ENCODE results near the gene HIPK2. TPM values are rescaled to one million over a fixed set of nuclear protein-coding genes. Genes with fewer than 3 reads are reported as not detected.

The HIPK2 gene
- total and polyA plus RNA-seq, 2 experiments from 2014 or later = 7.3 to 16.9 TPM

- H3K4me3 ChIP-seq = no peak overlapping the region
- H3K4me1 ChIP-seq (ENCODE audit: insufficient read depth) = peaks cover 5% of the 10 kb centered on the region; the same call in 1 of the 2 replicates
- H3K79me2 ChIP-seq (replicated peaks; ENCODE audit: insufficient read depth) = no peaks in the 10 kb centered on the region; the same call in 1 of the 2 replicates
- no peak overlapping the region for H3K27ac ChIP-seq (ENCODE audit: low read depth)
- Mint-ChIP-seq H3K36me3 (ENCODE audit: low read depth) (no peaks in the 10 kb centered on the region), H3K27ac (no peak overlapping the region), H3K4me1 (peaks cover 30% of the 10 kb centered on the region), H3K9me3 (no peaks in the 10 kb centered on the region), H3K27me3 (ENCODE audit: insufficient read depth, low read depth, poor library complexity) (peaks cover 7% of the 10 kb centered on the region), H3K4me3 (no peak overlapping the region)
- no peak overlapping the region for H3K4me2 ChIP-seq
- ATAC-seq (no peak), DNase-seq (ENCODE audit: low spot score) (no peak)
- no peaks in the 10 kb centered on the region for H3K27me3 ChIP-seq (ENCODE audit: insufficient read depth)
- no peaks in the 10 kb centered on the region for H3K9me2 ChIP-seq (ENCODE audit: insufficient read depth)
- H3F3A ChIP-seq (replicated peaks; ENCODE audit: low read depth) = no peaks in the 10 kb centered on the region
- H2AFZ ChIP-seq = no peak overlapping the region
- H4K20me1 ChIP-seq (replicated peaks; ENCODE audit: insufficient read depth) = no peaks in the 10 kb centered on the region
- TF ChIP-seq STAT1 (IDR thresholded peaks at IDR 0.05; ENCODE audit: unreplicated experiment) (no peak), ZNF331 (CRISPR knock-in tag; IDR thresholded peaks at IDR 0.05; ENCODE audit: low read depth) (no peak), REST (IDR thresholded peaks at IDR 0.05; ENCODE audit: unreplicated experiment) (no peak), CREB1 (CRISPR knock-in tag; IDR thresholded peaks at IDR 0.05; ENCODE audit: low read depth) (no peak), EZH2phosphoT487 (IDR thresholded peaks at IDR 0.05; ENCODE audit: unreplicated experiment) (no peak), NANOG (IDR thresholded peaks at IDR 0.05; ENCODE audit: borderline replicate concordance) (no peak)
- no peaks in the 10 kb centered on the region for H3K36me3 ChIP-seq (ENCODE audit: insufficient read depth)
These were observed 74.1 kb downstream of the HIPK2 start for GRCh38 chr7:139703487-139704307.

- no peak for ATAC-seq
- no peak overlapping the region for H3K27ac Mint-ChIP-seq
- no peak overlapping the region for H3K27ac ChIP-seq (ENCODE audit: low read depth)
- TF ChIP-seq ZNF462 (CRISPR knock-in tag; IDR thresholded peaks at IDR 0.05) (no peak), CTCF (conservative IDR thresholded peaks at IDR 0.05; ENCODE audit: low read depth in 2 of 2) (no peak)
These were observed 74.8 kb downstream of the HIPK2 start for GRCh38 chr7:139702811-139703486.

More at GRCh38 chr7:139702811-139703486, 74.8 kb downstream of the HIPK2 start:
- Histone ChIP-seq H3K36me3 (ENCODE audit: insufficient read depth) (no peaks in the 10 kb centered on the region), H3F3A (replicated peaks; ENCODE audit: low read depth) (no peaks in the 10 kb centered on the region), H3K9me2 (ENCODE audit: insufficient read depth) (no peaks in the 10 kb centered on the region), H4K20me1 (replicated peaks; ENCODE audit: insufficient read depth) (no peaks in the 10 kb centered on the region), H3K4me3 (no peak overlapping the region), H3K79me2 (replicated peaks; ENCODE audit: insufficient read depth) (no peaks in the 10 kb centered on the region; the same call in 1 of the 2 replicates), H2AFZ (no peak overlapping the region), H3K4me2 (no peak overlapping the region), H3K4me1 (ENCODE audit: insufficient read depth) (peaks cover 5% of the 10 kb centered on the region; the same call in 1 of the 2 replicates), H3K27me3 (ENCODE audit: insufficient read depth) (no peaks in the 10 kb centered on the region)
- no peak for DNase-seq (ENCODE audit: low spot score)
- Mint-ChIP-seq H3K4me3 (no peak overlapping the region), H3K4me1 (peaks cover 31% of the 10 kb centered on the region), H3K36me3 (ENCODE audit: low read depth) (no peaks in the 10 kb centered on the region), H3K9me3 (no peaks in the 10 kb centered on the region), H3K27me3 (ENCODE audit: insufficient read depth, low read depth, poor library complexity) (peaks cover 7% of the 10 kb centered on the region)

Data from GM23338 (cell line).